ENCODE data around the gene CRTC2.

The CRTC2 gene

GRCh38 chr1:153934746-153935145 lies 23.7 kb downstream of the CRTC2 start:
- TF ChIP-seq, protein P1, sequence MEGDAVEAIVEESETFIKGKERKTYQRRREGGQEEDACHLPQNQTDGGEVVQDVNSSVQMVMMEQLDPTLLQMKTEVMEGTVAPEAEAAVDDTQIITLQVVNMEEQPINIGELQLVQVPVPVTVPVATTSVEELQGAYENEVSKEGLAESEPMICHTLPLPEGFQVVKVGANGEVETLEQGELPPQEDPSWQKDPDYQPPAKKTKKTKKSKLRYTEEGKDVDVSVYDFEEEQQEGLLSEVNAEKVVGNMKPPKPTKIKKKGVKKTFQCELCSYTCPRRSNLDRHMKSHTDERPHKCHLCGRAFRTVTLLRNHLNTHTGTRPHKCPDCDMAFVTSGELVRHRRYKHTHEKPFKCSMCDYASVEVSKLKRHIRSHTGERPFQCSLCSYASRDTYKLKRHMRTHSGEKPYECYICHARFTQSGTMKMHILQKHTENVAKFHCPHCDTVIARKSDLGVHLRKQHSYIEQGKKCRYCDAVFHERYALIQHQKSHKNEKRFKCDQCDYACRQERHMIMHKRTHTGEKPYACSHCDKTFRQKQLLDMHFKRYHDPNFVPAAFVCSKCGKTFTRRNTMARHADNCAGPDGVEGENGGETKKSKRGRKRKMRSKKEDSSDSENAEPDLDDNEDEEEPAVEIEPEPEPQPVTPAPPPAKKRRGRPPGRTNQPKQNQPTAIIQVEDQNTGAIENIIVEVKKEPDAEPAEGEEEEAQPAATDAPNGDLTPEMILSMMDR (IDR thresholded peaks at IDR 0.05; ENCODE audit: control insufficient read depth, insufficient read depth, low read depth, low read length, missing control alignments) = no peak
- DNase-seq (ENCODE audit: low read depth) = no peak
- no peak overlapping the region for H3K4me3 ChIP-seq (ENCODE audit: control insufficient read depth, low read depth, low read length)

DNA sequence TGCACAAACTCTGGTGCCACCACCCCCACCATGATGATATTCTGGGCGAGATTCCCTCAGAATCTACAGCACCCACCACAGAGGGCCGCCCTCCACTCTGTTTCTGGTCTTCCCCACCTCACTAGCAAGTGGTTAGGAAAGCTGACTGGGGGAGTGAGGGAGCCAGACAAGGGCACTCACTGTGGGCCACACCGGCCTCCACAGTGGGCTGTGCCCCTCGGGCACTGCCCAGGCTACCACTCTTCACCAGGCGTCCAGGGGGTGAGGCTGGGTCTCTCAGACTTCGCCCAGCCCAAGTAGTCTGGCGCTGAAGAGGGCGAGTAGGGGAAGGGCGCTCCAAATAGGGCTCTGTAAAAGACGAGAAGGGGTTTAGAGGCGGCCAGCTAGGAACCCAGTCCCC lies 24.5 kb downstream of the CRTC2 start:
- H3K4me3 ChIP-seq (ENCODE audit: control insufficient read depth, low read depth, low read length) = no peak overlapping the region
- TF ChIP-seq, protein P1 (IDR thresholded peaks at IDR 0.05; ENCODE audit: control insufficient read depth, insufficient read depth, low read depth, low read length, missing control alignments) = no peak
- no peak for DNase-seq (ENCODE audit: low read depth)

DNA sequence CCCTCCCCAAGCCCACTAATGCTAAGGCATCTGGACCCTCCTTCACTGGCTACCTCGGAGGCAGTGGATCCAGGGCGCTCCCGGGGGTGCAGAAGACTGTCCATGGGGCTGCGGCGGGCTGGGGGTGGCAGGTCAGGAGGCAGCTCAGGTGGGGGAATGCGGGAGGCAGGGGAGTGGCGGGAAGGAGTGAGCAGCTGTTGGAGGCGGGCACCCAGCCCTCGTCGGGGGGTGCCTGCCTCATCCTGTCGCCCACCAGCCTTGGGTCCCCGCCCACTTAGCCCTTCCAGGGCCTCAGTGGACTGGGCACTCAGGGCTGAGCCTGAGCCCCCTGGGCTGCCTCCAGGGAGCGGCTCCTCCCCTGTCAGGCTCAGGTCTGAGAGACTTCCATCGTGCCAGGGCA lies 25.0 kb downstream of the CRTC2 start:
- TF ChIP-seq, protein P1 (IDR thresholded peaks at IDR 0.05; ENCODE audit: control insufficient read depth, insufficient read depth, low read depth, low read length, missing control alignments) = no peak
- no peak for DNase-seq (ENCODE audit: low read depth)
- no peak overlapping the region for H3K4me3 ChIP-seq (ENCODE audit: control insufficient read depth, low read depth, low read length)

- no peak for DNase-seq (ENCODE audit: low read depth)
- TF ChIP-seq, protein P1 (IDR thresholded peaks at IDR 0.05; ENCODE audit: control insufficient read depth, insufficient read depth, low read depth, low read length, missing control alignments) = no peak
- no peak overlapping the region for H3K4me3 ChIP-seq (ENCODE audit: control insufficient read depth, low read depth, low read length)
These were observed 26.0 kb downstream of the CRTC2 start for GRCh38 chr1:153932156-153933131.

GRCh38 chr1:153929981-153930948 lies 28.1 kb downstream of the CRTC2 start:
- TF ChIP-seq, protein P1 (IDR thresholded peaks at IDR 0.05; ENCODE audit: control insufficient read depth, insufficient read depth, low read depth, low read length, missing control alignments) = no peak
- no peak overlapping the region for H3K4me3 ChIP-seq (ENCODE audit: control insufficient read depth, low read depth, low read length)
- DNase-seq (ENCODE audit: low read depth) = no peak

DNA sequence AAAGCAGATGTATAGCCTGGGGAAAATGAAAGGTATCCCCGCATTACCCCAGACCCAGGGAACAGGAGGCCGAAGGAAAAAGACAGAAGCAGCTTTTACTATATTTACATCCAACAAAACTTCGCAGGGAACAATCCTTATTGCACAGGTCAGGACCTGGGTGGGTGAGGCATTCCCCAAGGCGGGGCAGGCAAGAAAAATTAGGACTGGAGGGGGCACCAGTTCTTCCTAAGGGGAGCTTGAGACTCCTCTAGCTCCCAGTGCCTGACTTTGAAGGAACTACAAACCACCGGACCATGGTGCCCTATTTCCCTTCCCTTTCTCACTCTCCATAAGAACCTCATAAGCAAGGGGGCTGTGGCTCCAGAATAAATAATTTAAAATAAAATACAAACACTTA lies 29.0 kb downstream of the CRTC2 start:
- H3K4me3 ChIP-seq (ENCODE audit: control insufficient read depth, low read depth, low read length) = no peak overlapping the region
- TF ChIP-seq, protein P1 (IDR thresholded peaks at IDR 0.05; ENCODE audit: control insufficient read depth, insufficient read depth, low read depth, low read length, missing control alignments) = no peak
- no peak for DNase-seq (ENCODE audit: low read depth)

Measured in AG09309 (cell line).